GM11168 (cell line): ENCODE results near the gene COL17A1.

Source experiments
- in situ Hi-C: fragments of 300-500 bp; cut with MboI; formaldehyde crosslinking; loops from one replicate; pipeline ENCODE4 v1.12.0; 2022; ENCODE audit warnings: low sequenced_read_pairs; ENCODE audit not compliant: unreplicated experiment

COL17A1 gene

DNA sequence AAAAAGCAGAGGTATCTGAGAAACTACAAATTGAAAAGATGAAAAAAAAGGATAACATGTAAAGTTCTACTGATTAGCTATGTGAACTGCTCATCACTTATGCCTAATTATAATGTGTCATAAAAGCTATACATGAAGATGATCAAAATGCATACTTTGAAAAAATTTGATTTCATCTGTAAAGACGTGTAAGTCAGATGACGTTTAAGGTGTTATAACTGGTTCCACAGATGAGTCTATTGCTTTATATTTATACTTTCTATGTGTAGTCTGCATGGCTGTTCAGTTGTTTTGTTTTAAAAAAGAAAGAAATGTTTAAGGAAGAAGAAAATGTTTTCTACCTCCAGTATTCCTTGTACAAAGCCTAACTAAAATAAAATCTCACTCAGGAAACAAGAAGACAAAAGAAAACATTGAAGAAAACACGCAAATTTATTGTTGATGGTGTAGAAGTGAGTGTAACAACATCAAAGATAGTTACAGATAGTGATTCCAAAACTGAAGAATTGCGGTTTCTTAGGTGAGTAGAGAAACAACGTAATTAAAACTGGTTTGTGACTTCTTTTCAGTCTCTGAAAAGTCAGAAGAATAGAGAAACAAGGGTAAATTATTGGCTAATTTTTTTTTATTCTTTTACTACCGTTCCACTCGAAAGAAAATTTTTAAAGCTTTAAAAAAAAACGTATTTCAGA, 80.4 kb downstream of the COL17A1 start:
- in situ Hi-C loops, result no loop called here

DNA sequence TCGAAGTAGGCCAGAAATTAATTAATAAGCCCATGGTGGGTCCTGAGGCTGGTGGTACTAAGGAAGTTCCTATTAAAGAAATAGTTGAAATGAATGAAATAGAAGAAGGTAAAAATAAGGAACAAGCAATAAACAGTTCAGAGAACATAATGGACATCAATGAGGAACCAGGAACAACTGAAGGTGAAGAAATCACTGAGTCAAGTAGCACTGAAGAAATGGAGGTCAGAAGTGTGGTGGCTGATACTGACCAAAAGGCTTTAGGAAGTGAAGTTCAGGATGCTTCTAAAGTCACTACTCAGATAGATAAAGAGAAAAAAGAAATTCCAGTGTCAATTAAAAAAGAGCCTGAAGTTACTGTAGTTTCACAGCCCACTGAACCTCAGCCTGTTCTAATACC, 82.8 kb downstream of the COL17A1 start:
- in situ Hi-C loops, result no loop called here

DNA sequence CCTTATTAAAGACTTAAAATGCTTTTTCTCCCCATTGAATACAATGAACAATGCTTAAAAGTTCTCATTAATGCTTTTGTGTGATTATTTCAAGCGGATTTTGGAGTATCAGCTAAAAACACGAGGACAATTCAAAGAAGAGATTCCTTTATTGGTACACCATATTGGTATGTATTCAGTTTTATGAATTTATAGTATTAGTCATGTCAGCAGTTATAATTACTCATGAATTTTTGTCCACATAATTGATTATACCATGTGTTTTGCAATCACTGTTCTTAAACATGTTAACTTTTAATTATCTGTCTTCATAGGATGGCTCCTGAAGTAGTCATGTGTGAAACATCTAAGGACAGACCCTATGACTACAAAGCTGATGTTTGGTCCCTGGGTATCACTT, 86.9 kb downstream of the COL17A1 start:
- in situ Hi-C loops, result no loop called here

GRCh38 chr10:103995134-103995533, 90.5 kb downstream of the COL17A1 start:
- in situ Hi-C loops, result no loop called here

- in situ Hi-C loops, result no loop called here
These were observed 94.1 kb downstream of the COL17A1 start for GRCh38 chr10:103991393-103992128.

- in situ Hi-C loops, result no loop called here
These were observed 95.1 kb downstream of the COL17A1 start for GRCh38 chr10:103990531-103990930.

DNA sequence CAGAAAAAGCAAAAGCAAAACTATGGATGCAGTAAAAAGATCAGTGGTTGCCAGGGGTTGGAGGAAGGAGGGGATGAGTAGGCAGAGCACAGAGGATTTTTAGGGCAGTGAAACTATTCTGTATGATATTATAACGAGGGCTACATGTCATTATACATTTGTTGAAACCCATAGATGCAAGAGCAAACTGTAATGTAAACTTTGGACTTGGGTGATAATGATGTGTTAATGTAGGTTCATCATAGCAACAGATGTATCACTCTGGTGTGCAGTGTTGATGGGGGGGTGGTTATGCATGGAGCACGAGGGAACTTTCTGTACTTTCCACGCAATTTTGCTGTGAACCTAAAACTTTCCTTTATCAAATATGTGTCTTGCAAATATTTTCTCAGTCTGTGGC, 95.6 kb downstream of the COL17A1 start:
- in situ Hi-C loops, result no loop called here

GRCh38 chr10:103986360-103986759, 99.3 kb downstream of the COL17A1 start:
- in situ Hi-C loops, result no loop called here

DNA sequence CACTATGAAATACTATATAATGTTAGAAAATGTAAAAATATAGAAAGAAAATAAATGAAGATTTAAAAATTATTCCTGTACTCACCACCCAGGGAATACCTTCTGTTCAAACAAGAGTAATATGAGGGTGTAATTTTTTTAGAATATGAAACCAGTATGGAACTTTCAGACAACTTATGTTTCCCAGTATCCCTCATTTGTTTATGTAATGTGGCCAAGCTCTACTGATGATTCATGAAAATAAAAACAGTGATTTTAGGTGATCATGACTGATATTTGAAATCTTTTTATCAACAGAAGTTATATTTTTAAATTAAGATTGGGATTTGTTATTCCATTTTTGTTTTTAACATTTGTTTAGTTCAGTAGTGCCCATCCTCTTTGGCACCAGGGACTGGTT, 100.0 kb downstream of the COL17A1 start:
- in situ Hi-C loops, result no loop called here

- in situ Hi-C loops, result no loop called here
These were observed 102.2 kb downstream of the COL17A1 start for GRCh38 chr10:103983367-103983911.

DNA sequence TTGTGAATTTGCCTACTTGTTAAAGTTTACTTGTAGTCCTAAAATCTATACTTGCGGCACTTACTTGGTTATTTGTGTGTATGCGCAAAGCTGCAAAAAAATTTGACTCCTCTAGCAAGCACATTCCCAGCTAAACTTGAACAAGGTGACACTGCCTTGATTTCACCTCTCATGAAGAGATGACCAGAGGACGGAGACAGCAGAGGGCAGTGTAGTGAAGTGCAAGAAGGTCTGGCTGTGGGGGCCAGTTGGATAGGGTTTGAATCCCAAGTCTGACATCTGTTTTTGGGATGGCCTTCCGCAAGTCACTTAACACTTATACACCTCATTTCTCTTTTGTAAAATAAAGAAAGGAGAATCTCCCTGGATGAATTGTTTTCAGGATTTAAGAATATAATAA, 103.0 kb downstream of the COL17A1 start:
- in situ Hi-C loops, result no loop called here
